ENCODE data around the gene NKX2-2.

- no peak for TF ChIP-seq POLR2A (IDR thresholded peaks at IDR 0.05; ENCODE audit: low read length)
- no peak for TF ChIP-seq GATA1 (IDR thresholded peaks at IDR 0.05; ENCODE audit: low read depth, low read length)
Observed at GRCh38 chr20:21509079-21509596, 4.7 kb downstream of the NKX2-2 start.
